ENCODE data around the gene NAGA. TPM values are rescaled to one million over a fixed set of nuclear protein-coding genes. Genes with fewer than 3 reads are reported as not detected.

The NAGA gene
- total and polyA plus RNA-seq, 2 of the 4 experiments (the other 2 are of a cell fraction) = 34.3 to 44.8 TPM

GRCh38 chr22:42050641-42051180, 19.9 kb downstream of the NAGA start:
- Histone ChIP-seq H3K14ac (replicated peaks; ENCODE audit: low read depth, low read length) (no peak overlapping the region), H3K79me1 (ENCODE audit: low read depth in 1 of 2, low read length in 2 of 2) (no peaks in the 10 kb centered on the region), H2AFZ (replicated peaks; ENCODE audit: low read length, poor library complexity) (no peak overlapping the region), H3K18ac (ENCODE audit: low read depth, low read length) (no peak overlapping the region), H2BK5ac (ENCODE audit: low read depth, low read length, poor library complexity, severe bottlenecking) (no peak overlapping the region), H2AK5ac (ENCODE audit: low read depth, low read length) (no peak overlapping the region), H3K27ac (ENCODE audit: insufficient read depth, low read length) (no peak overlapping the region), H2AK9ac (replicated peaks; ENCODE audit: low read depth, low read length, poor library complexity) (no peak overlapping the region), H2BK120ac (ENCODE audit: low read depth, low read length) (no peak overlapping the region), H4K5ac (ENCODE audit: low read depth, low read length) (no peak overlapping the region), H3K4me2 (ENCODE audit: low read depth, low read length) (no peak overlapping the region), H2BK20ac (ENCODE audit: low read depth, low read length) (no peak overlapping the region), H3K9ac (ENCODE audit: low read depth, low read length) (no peak overlapping the region), H3K56ac (ENCODE audit: extremely low read depth, insufficient read depth, low read length) (no peak overlapping the region), H3K23ac (ENCODE audit: low read depth, low read length) (no peak overlapping the region), H4K8ac (ENCODE audit: low read depth in 2 of 2, low read length in 2 of 2) (no peak overlapping the region), H3K4ac (ENCODE audit: low read depth, low read length) (no peak overlapping the region), H3K4me3 (ENCODE audit: insufficient read depth, low read depth, low read length) (no peak overlapping the region), H2BK15ac (ENCODE audit: low read depth, low read length) (no peak overlapping the region), H3K36me3 (ENCODE audit: control insufficient read depth, insufficient read depth, low read length) (no peaks in the 10 kb centered on the region), H3K4me1 (ENCODE audit: control insufficient read depth, insufficient read depth, low read length) (no peaks in the 10 kb centered on the region), H4K91ac (ENCODE audit: insufficient read depth, low read depth, low read length) (no peak overlapping the region), H3K9me1 (ENCODE audit: insufficient read depth, low read length) (no peaks in the 10 kb centered on the region), H3K27me3 (ENCODE audit: control insufficient read depth, insufficient read depth, low read length) (no peaks in the 10 kb centered on the region), H3K9me3 (ENCODE audit: control insufficient read depth, insufficient read depth, low read length) (no peaks in the 10 kb centered on the region), H4K20me1 (ENCODE audit: insufficient read depth, low read length) (no peaks in the 10 kb centered on the region)
- WGBS, 2 experiments (ENCODE audit: extremely low coverage in 2 of 2, insufficient read length in 1 of 2) = no CpG with 5 or more reads among the region's 2 CpGs
- ChIA-PET POLR2A (ENCODE audit: unreplicated experiment) (no interaction called here), CTCF (no interaction called here)
- peak; percentile 50 for TF ChIP-seq MAFK (IDR thresholded peaks at IDR 0.05; ENCODE audit: low read depth, low read length)
- no peak for TF ChIP-seq RCOR1 (IDR thresholded peaks at IDR 0.05; ENCODE audit: insufficient replicate concordance, low read length)
- ATAC-seq (ENCODE audit: low read depth) (no peak), DNase-seq (no peak)
- dilution Hi-C loops (cut with HindIII; ENCODE audit: low sequenced_read_pairs, unreplicated experiment) = no loop called here
- intact Hi-C loops (cut with micrococcal nuclease) = no loop called here
- in situ Hi-C loops (cut with MboI; ENCODE audit: low sequenced_read_pairs) = no loop called here
- no TSS peak for BruUV-seq (replicated peaks)
